Liver (tissue), 9 donors: Measurements from ENCODE around the gene NACA. TPM values are rescaled to one million over a fixed set of nuclear protein-coding genes. Genes with fewer than 3 reads are reported as not detected.
A peak's percentile ranks its signal among the peaks of the same experiment; 100 is the strongest.

Experiments used
- DNase-seq: peaks from one replicate; pipeline ENCODE4 v3.0.0-alpha.2; 2017; ENCODE audit warnings: low spot score
- H3K27ac ChIP-seq, 2 donors: one replicate each; pipeline ENCODE4 v1.7.0; 2013; ENCODE audit warnings: inconsistent platforms in 2 of 2, low read length in 2 of 2, control low read depth in 1 of 2, low read depth in 1 of 2, mild to moderate bottlenecking in 1 of 2
- H3K27me3 ChIP-seq, 4 donors: one replicate each; pipeline versions ENCODE4 v1.6.1 to v1.7.0; 2013; ENCODE audit warnings: low read length in 3 of 4, inconsistent platforms in 1 of 4, mild to moderate bottlenecking in 1 of 4, moderate library complexity in 1 of 4; ENCODE audit not compliant: control insufficient read depth in 4 of 4, insufficient read depth in 4 of 4
- H3K36me3 ChIP-seq, 4 donors: one replicate each; pipeline versions ENCODE4 v1.6.1 to v1.7.0; 2013; ENCODE audit warnings: low read length in 3 of 4, mild to moderate bottlenecking in 3 of 4, low read depth in 1 of 4, moderate library complexity in 1 of 4; ENCODE audit not compliant: control insufficient read depth in 4 of 4, insufficient read depth in 3 of 4
- H3K4me1 ChIP-seq, 4 donors: one replicate each; pipeline versions ENCODE4 v1.6.1 to v1.7.0; 2013; ENCODE audit warnings: low read length in 3 of 4, mild to moderate bottlenecking in 3 of 4, moderate library complexity in 1 of 4; ENCODE audit not compliant: control insufficient read depth in 4 of 4, insufficient read depth in 4 of 4
- H3K4me3 ChIP-seq, 3 donors: one replicate each; pipeline versions ENCODE4 v1.6.1 to v1.7.0; 2013; ENCODE audit warnings: low read length in 3 of 3, control low read depth in 1 of 3, low read depth in 1 of 3, mild to moderate bottlenecking in 1 of 3
- H3K9ac ChIP-seq, 2 donors: one replicate each; pipeline ENCODE4 v1.7.0; 2013; ENCODE audit warnings: low read length in 2 of 2, mild to moderate bottlenecking in 2 of 2, moderate library complexity in 2 of 2, control low read depth in 1 of 2, low read depth in 1 of 2
- H3K9me3 ChIP-seq, 4 donors: one replicate each; pipeline versions ENCODE4 v1.6.1 to v1.7.0; 2013; ENCODE audit warnings: low read length in 3 of 4; ENCODE audit not compliant: control insufficient read depth in 4 of 4
- EGR1 ChIP-seq, 2 donors: IDR thresholded peaks; 2 replicates each; pipeline ENCODE4 v1.6.1; 2016 to 2018; ENCODE audit warnings: antibody characterized with exemption in 2 of 2, low read depth in 2 of 2
- FOXA1 ChIP-seq: IDR thresholded peaks from 2 replicates; pipeline ENCODE4 v1.6.1; 2016; ENCODE audit warnings: antibody characterized with exemption
- FOXA2 ChIP-seq: IDR thresholded peaks from 2 replicates; pipeline ENCODE4 v1.6.1; 2016; ENCODE audit warnings: antibody characterized with exemption
- GABPA ChIP-seq, 2 donors: IDR thresholded peaks in 1 of 2; conservative IDR thresholded peaks in 1 of 2; 2 replicates each; pipeline ENCODE4 v1.6.1; 2016; ENCODE audit warnings: antibody characterized with exemption in 2 of 2, mild to moderate bottlenecking in 1 of 2, moderate library complexity in 1 of 2
- HNF4A ChIP-seq, 2 donors: conservative IDR thresholded peaks; 2 replicates each; pipeline ENCODE4 v1.6.1; 2016; ENCODE audit warnings: antibody characterized with exemption in 2 of 2, mild to moderate bottlenecking in 2 of 2
- HNF4G ChIP-seq: IDR thresholded peaks from 2 replicates; pipeline ENCODE4 v1.6.1; 2016; ENCODE audit warnings: antibody characterized with exemption
- JUND ChIP-seq, 2 donors: IDR thresholded peaks; 2 replicates each; pipeline ENCODE4 v1.6.1; 2016; ENCODE audit warnings: antibody characterized with exemption in 2 of 2
- NR2F2 ChIP-seq: IDR thresholded peaks from 2 replicates; pipeline ENCODE4 v1.6.1; 2016; ENCODE audit warnings: antibody characterized with exemption
- RAD21 ChIP-seq, 2 donors: IDR thresholded peaks; 2 replicates each; pipeline ENCODE4 v1.6.1; 2016; ENCODE audit warnings: antibody characterized with exemption in 2 of 2, mild to moderate bottlenecking in 2 of 2
- RXRA ChIP-seq, 2 donors: IDR thresholded peaks; 2 replicates each; pipeline ENCODE4 v1.6.1; 2017 to 2018; ENCODE audit warnings: antibody characterized with exemption in 2 of 2, mild to moderate bottlenecking in 1 of 2
- SP1 ChIP-seq: IDR thresholded peaks from 2 replicates; pipeline ENCODE4 v1.6.1; 2018; ENCODE audit warnings: antibody characterized with exemption, mild to moderate bottlenecking
- TAF1 ChIP-seq: conservative IDR thresholded peaks from 2 replicates; pipeline ENCODE4 v1.6.1; 2016; ENCODE audit warnings: antibody characterized with exemption, mild to moderate bottlenecking
- YY1 ChIP-seq: IDR thresholded peaks from 2 replicates; pipeline ENCODE4 v1.6.1; 2016; ENCODE audit warnings: antibody characterized with exemption, mild to moderate bottlenecking
- WGBS: extraction: QIAGEN DNeasy Blood & Tissue Kit; methylation state at CpG from one replicate; pipeline ENCODE4 v1.1.7; 2013; 5-methylcytosine and 5-hydroxymethylcytosine counted together
- polyA plus RNA-seq, 2 donors: library from polyadenylated mRNA; stranded (reverse) in 1 of 2; unstranded in 1 of 2; fragments of 200-250 nt in 1 of 2; fragments of >200 nt in 1 of 2; fragmentation: Nextera tagmentation in 1 of 2; extraction: Ambion mirVana in 1 of 2; gene quantifications; one replicate each; pipeline versions ENCODE4 v1.2.1 to v1.2.3, GENCODE V29; 2013 to 2015
- total RNA-seq, 2 donors: library from RNA; depleted of rRNA; stranded (reverse); fragments of >200 nt; gene quantifications; one replicate each; pipeline ENCODE4 v1.2.3, GENCODE V29; 2014
- TF ChIP-seq, protein P1 (sequence below): IDR thresholded peaks from 2 replicates; pipeline ENCODE4 v1.6.1; 2016; ENCODE audit warnings: antibody characterized with exemption
- TF ChIP-seq, protein P2 (sequence below): fragments of 150-350 bp; IDR thresholded peaks from 2 replicates; pipeline ENCODE4 v1.5.1; 2017; ENCODE audit warnings: improper control_type of control experiment, low read depth, low read length; ENCODE audit not compliant: missing input control
- TF ChIP-seq, protein P3 (sequence below): IDR thresholded peaks from 2 replicates; pipeline ENCODE4 v1.6.1; 2016; ENCODE audit warnings: antibody characterized with exemption
- TF ChIP-seq, protein P4 (sequence below): IDR thresholded peaks from 2 replicates; pipeline ENCODE4 v1.6.1; 2016; ENCODE audit warnings: antibody characterized with exemption, mild to moderate bottlenecking
- TF ChIP-seq, protein P5 (sequence below): IDR thresholded peaks from 2 replicates; pipeline ENCODE4 v1.6.1; 2016; ENCODE audit warnings: antibody characterized with exemption
- donor health status: healthy.
- donor health status: healthy.
- donor health status: healthy.
- donor health status: healthy.
- donor health status: healthy.

Gene NACA
- total and polyA plus RNA-seq, 4 donors, result 365 to 695 (median 456) TPM

DNA sequence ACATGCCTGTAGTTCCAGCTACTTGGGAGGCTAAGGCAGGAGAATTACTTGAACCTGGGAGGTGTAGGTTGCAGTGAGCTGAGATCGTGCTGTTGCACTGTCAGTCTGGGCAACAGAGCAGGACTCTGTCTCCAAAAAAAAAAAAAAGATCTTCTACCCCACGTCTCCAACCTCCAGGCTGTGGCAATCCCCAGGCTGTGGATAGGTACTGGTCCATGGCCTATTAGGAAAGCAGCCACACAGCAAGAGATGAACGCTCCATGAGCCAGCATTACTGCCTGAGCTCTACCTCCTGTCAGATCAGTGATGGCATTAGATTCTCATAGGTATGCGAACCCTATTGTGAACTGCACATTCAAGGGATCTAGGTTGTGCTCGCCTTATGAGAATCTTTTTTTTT, 30.9 kb downstream of the NACA start:
- H3K27ac ChIP-seq, result no peak overlapping the region
- no peak overlapping the region for H3K9ac ChIP-seq
- WGBS, result 92% methylated on average over 5 of the region's 5 CpGs
- H3K4me3 ChIP-seq, result no peak overlapping the region
- TF ChIP-seq, protein P1, sequence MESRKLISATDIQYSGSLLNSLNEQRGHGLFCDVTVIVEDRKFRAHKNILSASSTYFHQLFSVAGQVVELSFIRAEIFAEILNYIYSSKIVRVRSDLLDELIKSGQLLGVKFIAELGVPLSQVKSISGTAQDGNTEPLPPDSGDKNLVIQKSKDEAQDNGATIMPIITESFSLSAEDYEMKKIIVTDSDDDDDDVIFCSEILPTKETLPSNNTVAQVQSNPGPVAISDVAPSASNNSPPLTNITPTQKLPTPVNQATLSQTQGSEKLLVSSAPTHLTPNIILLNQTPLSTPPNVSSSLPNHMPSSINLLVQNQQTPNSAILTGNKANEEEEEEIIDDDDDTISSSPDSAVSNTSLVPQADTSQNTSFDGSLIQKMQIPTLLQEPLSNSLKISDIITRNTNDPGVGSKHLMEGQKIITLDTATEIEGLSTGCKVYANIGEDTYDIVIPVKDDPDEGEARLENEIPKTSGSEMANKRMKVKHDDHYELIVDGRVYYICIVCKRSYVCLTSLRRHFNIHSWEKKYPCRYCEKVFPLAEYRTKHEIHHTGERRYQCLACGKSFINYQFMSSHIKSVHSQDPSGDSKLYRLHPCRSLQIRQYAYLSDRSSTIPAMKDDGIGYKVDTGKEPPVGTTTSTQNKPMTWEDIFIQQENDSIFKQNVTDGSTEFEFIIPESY, result no peak
- TF ChIP-seq JUND (IDR thresholded peaks at IDR 0.05) (no peak), EGR1 (IDR thresholded peaks at IDR 0.05; ENCODE audit: low read depth in 2 of 2) (no peak), HNF4A (conservative IDR thresholded peaks at IDR 0.05) (no peak), RXRA (IDR thresholded peaks at IDR 0.05) (no peak), HNF4G (no peak), RAD21 (IDR thresholded peaks at IDR 0.05) (no peak), GABPA (IDR thresholded peaks at IDR 0.05 in 1 of 2, conservative IDR thresholded peaks at IDR 0.05 in 1 of 2) (no peak), TAF1 (no peak)
- TF ChIP-seq, protein P2, sequence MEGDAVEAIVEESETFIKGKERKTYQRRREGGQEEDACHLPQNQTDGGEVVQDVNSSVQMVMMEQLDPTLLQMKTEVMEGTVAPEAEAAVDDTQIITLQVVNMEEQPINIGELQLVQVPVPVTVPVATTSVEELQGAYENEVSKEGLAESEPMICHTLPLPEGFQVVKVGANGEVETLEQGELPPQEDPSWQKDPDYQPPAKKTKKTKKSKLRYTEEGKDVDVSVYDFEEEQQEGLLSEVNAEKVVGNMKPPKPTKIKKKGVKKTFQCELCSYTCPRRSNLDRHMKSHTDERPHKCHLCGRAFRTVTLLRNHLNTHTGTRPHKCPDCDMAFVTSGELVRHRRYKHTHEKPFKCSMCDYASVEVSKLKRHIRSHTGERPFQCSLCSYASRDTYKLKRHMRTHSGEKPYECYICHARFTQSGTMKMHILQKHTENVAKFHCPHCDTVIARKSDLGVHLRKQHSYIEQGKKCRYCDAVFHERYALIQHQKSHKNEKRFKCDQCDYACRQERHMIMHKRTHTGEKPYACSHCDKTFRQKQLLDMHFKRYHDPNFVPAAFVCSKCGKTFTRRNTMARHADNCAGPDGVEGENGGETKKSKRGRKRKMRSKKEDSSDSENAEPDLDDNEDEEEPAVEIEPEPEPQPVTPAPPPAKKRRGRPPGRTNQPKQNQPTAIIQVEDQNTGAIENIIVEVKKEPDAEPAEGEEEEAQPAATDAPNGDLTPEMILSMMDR, result no peak
- no peak for DNase-seq
- H3K36me3 ChIP-seq, result no peaks in the 10 kb centered on the region
- no peaks in the 10 kb centered on the region for H3K27me3 ChIP-seq
- no peaks in the 10 kb centered on the region for H3K9me3 ChIP-seq
- H3K4me1 ChIP-seq, result peaks cover 0 to 2% (median 0%) of the 10 kb centered on the region in 4 donors

DNA sequence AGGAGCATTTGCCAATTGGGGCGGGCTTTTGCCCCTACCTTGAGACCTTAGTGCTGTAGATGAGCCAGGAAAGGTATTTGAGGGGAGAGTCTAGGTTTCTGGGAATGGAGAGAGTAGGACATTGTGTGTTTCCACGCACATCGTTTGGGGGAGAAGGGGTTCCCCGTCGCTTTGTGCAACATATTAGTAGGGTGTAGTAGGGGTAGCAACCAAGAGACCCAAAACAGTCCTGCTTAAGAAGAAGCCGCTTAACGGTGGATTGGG, 36.3 kb downstream of the NACA start:
- Histone ChIP-seq H3K27ac (peak overlapping the region; percentile 99 to 100), H3K9ac (peak overlapping the region; percentile 92 to 93), H3K27me3 (no peaks in the 10 kb centered on the region), H3K9me3 (no peaks in the 10 kb centered on the region), H3K4me1 (peaks cover 0 to 14% (median 4%) of the 10 kb centered on the region in 4 donors), H3K4me3 (peak overlapping the region; percentile 56 to 93 (median 59)), H3K36me3 (no peaks in the 10 kb centered on the region)
- TF ChIP-seq FOXA2 (no peak), RXRA (IDR thresholded peaks at IDR 0.05) (no peak), YY1 (no peak), HNF4G (no peak), JUND (IDR thresholded peaks at IDR 0.05) (no peak), GABPA (IDR thresholded peaks at IDR 0.05 in 1 of 2, conservative IDR thresholded peaks at IDR 0.05 in 1 of 2) (no peak), RAD21 (IDR thresholded peaks at IDR 0.05) (no peak), HNF4A (conservative IDR thresholded peaks at IDR 0.05) (no peak), SP1 (no peak), EGR1 (IDR thresholded peaks at IDR 0.05; ENCODE audit: low read depth in 2 of 2) (no peak), FOXA1 (no peak), TAF1 (no peak), NR2F2 (no peak)
- TF ChIP-seq, protein P3, sequence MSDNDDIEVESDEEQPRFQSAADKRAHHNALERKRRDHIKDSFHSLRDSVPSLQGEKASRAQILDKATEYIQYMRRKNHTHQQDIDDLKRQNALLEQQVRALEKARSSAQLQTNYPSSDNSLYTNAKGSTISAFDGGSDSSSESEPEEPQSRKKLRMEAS, result no peak
- TF ChIP-seq, protein P1, result no peak
- TF ChIP-seq, protein P2, result no peak
- TF ChIP-seq, protein P4, sequence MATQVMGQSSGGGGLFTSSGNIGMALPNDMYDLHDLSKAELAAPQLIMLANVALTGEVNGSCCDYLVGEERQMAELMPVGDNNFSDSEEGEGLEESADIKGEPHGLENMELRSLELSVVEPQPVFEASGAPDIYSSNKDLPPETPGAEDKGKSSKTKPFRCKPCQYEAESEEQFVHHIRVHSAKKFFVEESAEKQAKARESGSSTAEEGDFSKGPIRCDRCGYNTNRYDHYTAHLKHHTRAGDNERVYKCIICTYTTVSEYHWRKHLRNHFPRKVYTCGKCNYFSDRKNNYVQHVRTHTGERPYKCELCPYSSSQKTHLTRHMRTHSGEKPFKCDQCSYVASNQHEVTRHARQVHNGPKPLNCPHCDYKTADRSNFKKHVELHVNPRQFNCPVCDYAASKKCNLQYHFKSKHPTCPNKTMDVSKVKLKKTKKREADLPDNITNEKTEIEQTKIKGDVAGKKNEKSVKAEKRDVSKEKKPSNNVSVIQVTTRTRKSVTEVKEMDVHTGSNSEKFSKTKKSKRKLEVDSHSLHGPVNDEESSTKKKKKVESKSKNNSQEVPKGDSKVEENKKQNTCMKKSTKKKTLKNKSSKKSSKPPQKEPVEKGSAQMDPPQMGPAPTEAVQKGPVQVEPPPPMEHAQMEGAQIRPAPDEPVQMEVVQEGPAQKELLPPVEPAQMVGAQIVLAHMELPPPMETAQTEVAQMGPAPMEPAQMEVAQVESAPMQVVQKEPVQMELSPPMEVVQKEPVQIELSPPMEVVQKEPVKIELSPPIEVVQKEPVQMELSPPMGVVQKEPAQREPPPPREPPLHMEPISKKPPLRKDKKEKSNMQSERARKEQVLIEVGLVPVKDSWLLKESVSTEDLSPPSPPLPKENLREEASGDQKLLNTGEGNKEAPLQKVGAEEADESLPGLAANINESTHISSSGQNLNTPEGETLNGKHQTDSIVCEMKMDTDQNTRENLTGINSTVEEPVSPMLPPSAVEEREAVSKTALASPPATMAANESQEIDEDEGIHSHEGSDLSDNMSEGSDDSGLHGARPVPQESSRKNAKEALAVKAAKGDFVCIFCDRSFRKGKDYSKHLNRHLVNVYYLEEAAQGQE, result no peak
- TF ChIP-seq, protein P5, sequence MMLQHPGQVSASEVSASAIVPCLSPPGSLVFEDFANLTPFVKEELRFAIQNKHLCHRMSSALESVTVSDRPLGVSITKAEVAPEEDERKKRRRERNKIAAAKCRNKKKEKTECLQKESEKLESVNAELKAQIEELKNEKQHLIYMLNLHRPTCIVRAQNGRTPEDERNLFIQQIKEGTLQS, result no peak
- DNase-seq, result no peak
- whole genome bisulfite sequencing, result 2% methylated on average over 7 of the region's 7 CpGs
